ENCODE data around the gene NPTX1.

The NPTX1 gene

GRCh38 chr17:80474961-80475909 lies 1.2 kb downstream of the NPTX1 start:
- H3K4me3 ChIP-seq (ENCODE audit: control insufficient read depth, low read depth, low read length), result no peak overlapping the region; the same call in 1 of the 2 replicates

GRCh38 chr17:80474231-80474960 lies 2.0 kb downstream of the NPTX1 start:
- no peak overlapping the region for H3K4me3 ChIP-seq (ENCODE audit: control insufficient read depth, low read depth, low read length)
- no peak for DNase-seq (ENCODE audit: low read depth)
- peak; percentile 21 for TF ChIP-seq CTCF (IDR thresholded peaks at IDR 0.05; ENCODE audit: control insufficient read depth, insufficient read depth, low read depth, low read length, missing control alignments)

More at GRCh38 chr17:80474961-80475909, 1.2 kb downstream of the NPTX1 start:
- DNase-seq (ENCODE audit: low read depth), result no peak
- no peak for TF ChIP-seq CTCF (IDR thresholded peaks at IDR 0.05; ENCODE audit: control insufficient read depth, insufficient read depth, low read depth, low read length, missing control alignments)

GRCh38 chr17:80473701-80474100 lies 2.7 kb downstream of the NPTX1 start:
- DNase-seq (ENCODE audit: low read depth), result no peak
- no peak for TF ChIP-seq CTCF (IDR thresholded peaks at IDR 0.05; ENCODE audit: control insufficient read depth, insufficient read depth, low read depth, low read length, missing control alignments)
- H3K4me3 ChIP-seq (ENCODE audit: control insufficient read depth, low read depth, low read length), result no peak overlapping the region

- H3K4me3 ChIP-seq (ENCODE audit: control insufficient read depth, low read depth, low read length), result no peak overlapping the region
- DNase-seq (ENCODE audit: low read depth), result no peak
- TF ChIP-seq CTCF (IDR thresholded peaks at IDR 0.05; ENCODE audit: control insufficient read depth, insufficient read depth, low read depth, low read length, missing control alignments), result no peak
Measured at GRCh38 chr17:80472996-80473395, 3.4 kb downstream of the NPTX1 start.

GRCh38 chr17:80471922-80472321 lies 4.5 kb downstream of the NPTX1 start:
- no peak for TF ChIP-seq CTCF (IDR thresholded peaks at IDR 0.05; ENCODE audit: control insufficient read depth, insufficient read depth, low read depth, low read length, missing control alignments)
- no peak for DNase-seq (ENCODE audit: low read depth)
- no peak overlapping the region for H3K4me3 ChIP-seq (ENCODE audit: control insufficient read depth, low read depth, low read length)

GRCh38 chr17:80470603-80471002 lies 5.8 kb downstream of the NPTX1 start:
- no peak for TF ChIP-seq CTCF (IDR thresholded peaks at IDR 0.05; ENCODE audit: control insufficient read depth, insufficient read depth, low read depth, low read length, missing control alignments)
- no peak for DNase-seq (ENCODE audit: low read depth)
- H3K4me3 ChIP-seq (ENCODE audit: control insufficient read depth, low read depth, low read length), result no peak overlapping the region

All from AG09309 (cell line).